Measurements from ENCODE around the gene TTC24.

TTC24 gene

GRCh38 chr1:156560585-156561163 is 18.8 kb upstream of the TTC24 start:
- no peak overlapping the region for H3K4me3 ChIP-seq (ENCODE audit: low read depth, low read length)
- no peak for DNase-seq (ENCODE audit: low read depth)
- TF ChIP-seq, protein P1, sequence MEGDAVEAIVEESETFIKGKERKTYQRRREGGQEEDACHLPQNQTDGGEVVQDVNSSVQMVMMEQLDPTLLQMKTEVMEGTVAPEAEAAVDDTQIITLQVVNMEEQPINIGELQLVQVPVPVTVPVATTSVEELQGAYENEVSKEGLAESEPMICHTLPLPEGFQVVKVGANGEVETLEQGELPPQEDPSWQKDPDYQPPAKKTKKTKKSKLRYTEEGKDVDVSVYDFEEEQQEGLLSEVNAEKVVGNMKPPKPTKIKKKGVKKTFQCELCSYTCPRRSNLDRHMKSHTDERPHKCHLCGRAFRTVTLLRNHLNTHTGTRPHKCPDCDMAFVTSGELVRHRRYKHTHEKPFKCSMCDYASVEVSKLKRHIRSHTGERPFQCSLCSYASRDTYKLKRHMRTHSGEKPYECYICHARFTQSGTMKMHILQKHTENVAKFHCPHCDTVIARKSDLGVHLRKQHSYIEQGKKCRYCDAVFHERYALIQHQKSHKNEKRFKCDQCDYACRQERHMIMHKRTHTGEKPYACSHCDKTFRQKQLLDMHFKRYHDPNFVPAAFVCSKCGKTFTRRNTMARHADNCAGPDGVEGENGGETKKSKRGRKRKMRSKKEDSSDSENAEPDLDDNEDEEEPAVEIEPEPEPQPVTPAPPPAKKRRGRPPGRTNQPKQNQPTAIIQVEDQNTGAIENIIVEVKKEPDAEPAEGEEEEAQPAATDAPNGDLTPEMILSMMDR (IDR thresholded peaks at IDR 0.05; ENCODE audit: control insufficient read depth, extremely low read depth, insufficient read depth), result no peak

DNA sequence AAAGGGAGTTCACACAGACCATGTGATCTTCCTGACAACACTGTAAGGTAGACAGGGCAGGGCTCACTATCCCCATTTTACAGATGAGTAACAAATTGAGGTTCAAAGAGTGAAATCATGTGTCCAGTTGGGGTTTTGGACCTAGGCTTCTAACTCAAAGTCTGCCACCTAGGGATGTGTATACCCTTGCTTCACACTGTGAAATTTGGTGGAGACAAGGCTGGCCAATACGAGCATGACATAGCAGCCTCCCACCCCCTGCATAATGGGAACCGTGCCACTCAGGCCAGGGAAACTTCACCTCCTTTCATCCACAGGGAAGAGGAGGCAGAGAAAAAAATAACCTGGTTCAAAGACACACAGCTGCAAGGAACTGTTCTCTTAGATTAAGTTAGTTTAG is 14.0 kb upstream of the TTC24 start:
- no peak for DNase-seq (ENCODE audit: low read depth)
- TF ChIP-seq, protein P1 (IDR thresholded peaks at IDR 0.05; ENCODE audit: control insufficient read depth, extremely low read depth, insufficient read depth), result no peak
- no peak overlapping the region for H3K4me3 ChIP-seq (ENCODE audit: low read depth, low read length)

- no peak for DNase-seq (ENCODE audit: low read depth)
- TF ChIP-seq, protein P1 (IDR thresholded peaks at IDR 0.05; ENCODE audit: control insufficient read depth, extremely low read depth, insufficient read depth), result no peak
- no peak overlapping the region for H3K4me3 ChIP-seq (ENCODE audit: low read depth, low read length)
Observed at GRCh38 chr1:156566436-156566835, 13.1 kb upstream of the TTC24 start.

DNA sequence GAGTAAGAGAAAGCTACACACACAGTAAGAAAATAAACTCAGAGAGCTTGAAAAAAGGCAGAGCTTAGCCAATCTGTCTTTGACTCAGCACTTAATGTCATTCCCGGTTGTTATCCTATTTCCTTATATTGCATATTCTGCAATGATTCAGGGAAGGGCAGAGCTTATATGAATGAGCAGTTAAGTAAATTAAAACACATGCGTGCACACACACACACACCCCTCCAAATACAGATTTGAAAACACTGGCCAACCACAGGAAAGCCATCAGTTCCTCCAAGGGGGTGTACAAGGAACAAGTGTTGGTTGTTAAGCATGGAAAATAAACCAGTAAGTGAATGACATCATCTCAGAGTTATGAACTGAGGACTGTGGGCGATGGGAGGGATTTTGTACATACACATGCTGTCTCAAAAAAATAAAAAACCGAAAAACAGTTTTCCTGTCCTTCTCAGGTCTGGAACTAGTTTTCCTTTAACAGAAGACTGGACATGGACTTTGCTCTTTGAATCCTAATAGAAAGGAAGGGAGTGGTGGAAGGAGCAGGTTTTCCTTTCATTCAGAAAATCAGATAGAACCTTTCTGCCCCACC is 8.2 kb upstream of the TTC24 start:
- no peak for DNase-seq (ENCODE audit: low read depth)
- peak overlapping the region; percentile 93 for H3K4me3 ChIP-seq (ENCODE audit: low read depth, low read length)
- TF ChIP-seq, protein P1 (IDR thresholded peaks at IDR 0.05; ENCODE audit: control insufficient read depth, extremely low read depth, insufficient read depth), result no peak

- H3K4me3 ChIP-seq (ENCODE audit: low read depth, low read length), result peak within 1 kb of the TSS; percentile 93
- TF ChIP-seq, protein P1 (IDR thresholded peaks at IDR 0.05; ENCODE audit: control insufficient read depth, extremely low read depth, insufficient read depth), result no peak
- DNase-seq (ENCODE audit: low read depth), result peak; percentile 50
Observed at GRCh38 chr1:156571919-156572662, 7.4 kb upstream of the TTC24 start, which contains the start of gene IQGAP3. IQGAP3 (minus strand) TSS chr1:156572565; CDS start chr1:156572529, 36 bp downstream.

GRCh38 chr1:156572663-156573018 is 6.9 kb upstream of the TTC24 start:
- DNase-seq (ENCODE audit: low read depth), result no peak
- peak overlapping the region; percentile 93 for H3K4me3 ChIP-seq (ENCODE audit: low read depth, low read length)
- TF ChIP-seq, protein P1 (IDR thresholded peaks at IDR 0.05; ENCODE audit: control insufficient read depth, extremely low read depth, insufficient read depth), result no peak

Measured in LNCaP clone FGC (cell line).